Smooth muscle cell of the coronary artery (primary cell): ENCODE data around the gene ERCC6L2. TPM values are rescaled to one million over a fixed set of nuclear protein-coding genes. Genes with fewer than 3 reads are reported as not detected.

Experiments
- total RNA-seq: library from RNA; depleted of rRNA; stranded (reverse); fragments of >200 nt; gene quantifications from 2 replicates; pipeline ENCODE4 v1.2.3, GENCODE V29; 2014; ENCODE audit warnings: low replicate concordance

Gene ERCC6L2, protein sequence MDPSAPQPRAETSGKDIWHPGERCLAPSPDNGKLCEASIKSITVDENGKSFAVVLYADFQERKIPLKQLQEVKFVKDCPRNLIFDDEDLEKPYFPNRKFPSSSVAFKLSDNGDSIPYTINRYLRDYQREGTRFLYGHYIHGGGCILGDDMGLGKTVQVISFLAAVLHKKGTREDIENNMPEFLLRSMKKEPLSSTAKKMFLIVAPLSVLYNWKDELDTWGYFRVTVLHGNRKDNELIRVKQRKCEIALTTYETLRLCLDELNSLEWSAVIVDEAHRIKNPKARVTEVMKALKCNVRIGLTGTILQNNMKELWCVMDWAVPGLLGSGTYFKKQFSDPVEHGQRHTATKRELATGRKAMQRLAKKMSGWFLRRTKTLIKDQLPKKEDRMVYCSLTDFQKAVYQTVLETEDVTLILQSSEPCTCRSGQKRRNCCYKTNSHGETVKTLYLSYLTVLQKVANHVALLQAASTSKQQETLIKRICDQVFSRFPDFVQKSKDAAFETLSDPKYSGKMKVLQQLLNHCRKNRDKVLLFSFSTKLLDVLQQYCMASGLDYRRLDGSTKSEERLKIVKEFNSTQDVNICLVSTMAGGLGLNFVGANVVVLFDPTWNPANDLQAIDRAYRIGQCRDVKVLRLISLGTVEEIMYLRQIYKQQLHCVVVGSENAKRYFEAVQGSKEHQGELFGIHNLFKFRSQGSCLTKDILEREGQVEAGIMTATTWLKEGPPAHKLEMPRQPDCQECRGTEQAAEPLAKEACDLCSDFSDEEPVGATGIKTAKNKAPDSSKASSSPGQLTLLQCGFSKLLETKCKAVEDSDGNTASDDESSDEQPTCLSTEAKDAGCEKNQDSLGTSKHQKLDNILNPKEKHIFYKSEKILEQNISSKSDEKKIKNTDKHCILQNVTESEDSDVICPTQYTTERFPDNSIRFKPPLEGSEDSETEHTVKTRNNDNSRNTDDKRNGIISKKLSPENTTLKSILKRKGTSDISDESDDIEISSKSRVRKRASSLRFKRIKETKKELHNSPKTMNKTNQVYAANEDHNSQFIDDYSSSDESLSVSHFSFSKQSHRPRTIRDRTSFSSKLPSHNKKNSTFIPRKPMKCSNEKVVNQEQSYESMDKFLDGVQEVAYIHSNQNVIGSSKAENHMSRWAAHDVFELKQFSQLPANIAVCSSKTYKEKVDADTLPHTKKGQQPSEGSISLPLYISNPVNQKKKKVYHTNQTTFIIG (N-terminal part only)
- 38.3 and 56.4 TPM in 2 replicates for total RNA-seq

DNA sequence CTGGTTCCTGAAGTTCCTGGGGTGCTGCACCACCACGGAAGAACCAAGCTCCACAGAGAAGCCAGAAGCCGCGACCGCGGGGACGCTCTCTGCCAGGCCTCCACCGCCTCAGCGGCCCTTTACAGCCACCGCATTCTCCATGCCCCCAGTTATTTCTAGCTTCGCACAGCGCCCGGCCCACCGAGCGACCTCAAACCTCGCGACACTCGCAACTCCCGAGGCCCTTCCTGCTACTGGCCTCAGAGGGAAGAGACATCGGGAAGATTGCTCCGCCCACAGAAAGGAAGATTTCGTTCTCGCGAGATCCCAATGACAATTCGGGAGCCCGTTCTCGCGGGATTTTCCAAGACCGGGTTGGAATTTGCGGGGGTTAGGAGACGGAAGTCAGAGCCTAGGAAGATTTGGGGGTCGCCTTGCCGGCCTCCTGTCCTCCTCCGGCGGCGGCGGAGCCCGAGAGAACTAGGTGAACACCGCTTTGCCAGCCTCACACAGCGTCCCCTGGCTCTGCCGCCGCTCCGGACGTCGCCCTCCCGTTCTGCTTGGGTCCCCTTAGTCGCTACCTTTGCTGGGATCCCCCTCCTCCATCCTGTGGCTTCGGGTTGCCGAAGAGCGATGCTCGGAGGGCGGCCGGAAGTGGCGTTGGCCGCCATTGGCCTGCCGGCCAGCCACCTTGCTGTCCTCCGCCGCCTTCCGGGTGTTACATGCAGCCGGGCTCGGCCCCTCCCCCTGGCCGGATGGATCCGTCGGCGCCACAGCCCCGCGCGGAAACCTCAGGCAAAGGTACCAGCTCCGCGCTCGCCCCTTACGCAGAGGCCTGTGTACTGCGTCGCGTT, at the start of gene ERCC6L2:
TSS of gene ERCC6L2 (plus strand) at position 387 of the 833 bp plus-strand sequence. CDS start at position 735, 348 bp downstream.

